Endothelial cell of umbilical vein (primary cell): ENCODE data around the gene CDC42BPB. TPM values are rescaled to one million over a fixed set of nuclear protein-coding genes. Genes with fewer than 3 reads are reported as not detected.

Experiments
- BruUV-seq: library from RNA; stranded (reverse); fragments of 400-500 nt; replicated peaks from 2 replicates; lab custom pipeline; 2021; lab: Mats Ljungman, UMichigan
- CTCF ChIA-PET: fragments of 300-600, 350-600 bp; sonication (Branson Sonifier 250); formaldehyde crosslinking; loops from one replicate; lab custom pipeline; 2021; ENCODE audit warnings: antibody characterized with exemption, inconsistent platforms; lab: Charles Lee
- POLR2A ChIA-PET: fragments of 300-600, 350-600 bp; sonication (Branson Sonifier 250); formaldehyde crosslinking; loops from one replicate; lab custom pipeline; 2021; ENCODE audit warnings: antibody characterized with exemption, inconsistent platforms; lab: Charles Lee
- DNase-seq: peaks from one replicate; pipeline ENCODE4 v3.0.0-alpha.2; 2011; ENCODE audit warnings: low read depth, low spot score
- FAIRE-seq: peaks from 2 replicates; lab custom pipeline; 2011; peaks lifted over from hg19 to GRCh38; lab: Jason Lieb, UNC
- H2AFZ ChIP-seq: 2 replicates; pipeline ENCODE4 v1.6.0; 2012; ENCODE audit warnings: low read depth, low read length, control low read depth, inconsistent platforms
- H3K27ac ChIP-seq: 2 replicates; pipeline ENCODE4 v1.5.1; 2011; ENCODE audit warnings: low read depth, mild to moderate bottlenecking, control low read depth, low read length, moderate library complexity; ENCODE audit not compliant: insufficient read depth
- H3K27me3 ChIP-seq, 2 experiments: 2 replicates each; pipeline versions ENCODE4 v1.6.0 to v1.6.1; 2011; ENCODE audit warnings: low read length in 2 of 2, mixed read lengths in 1 of 2; ENCODE audit not compliant: control insufficient read depth in 2 of 2, insufficient read depth in 2 of 2
- H3K36me3 ChIP-seq, 2 experiments: 2 replicates in 1 of 2; 3 replicates in 1 of 2; pipeline ENCODE4 v1.5.1; 2011; ENCODE audit warnings: low read length in 2 of 2, mild to moderate bottlenecking in 1 of 2, moderate library complexity in 1 of 2; ENCODE audit not compliant: control insufficient read depth in 2 of 2, insufficient read depth in 2 of 2; ENCODE audit errors: extremely low read depth in 1 of 2
- H3K4me1 ChIP-seq: 3 replicates; pipeline ENCODE4 v1.5.1; 2011; ENCODE audit warnings: mild to moderate bottlenecking, low read length; ENCODE audit not compliant: control insufficient read depth, insufficient read depth; ENCODE audit errors: extremely low read depth
- H3K4me2 ChIP-seq: 2 replicates; pipeline ENCODE4 v1.6.1; 2011; ENCODE audit warnings: low read length, control low read depth, mixed read lengths; ENCODE audit not compliant: insufficient read depth
- H3K4me3 ChIP-seq, 3 experiments: fragments of 200-600 bp in 1 of 3; sonication (generic), shearing (Covaris generic) in 1 of 3; replicated peaks in 1 of 3; 2 replicates each; pipeline ENCODE4 v1.5.1; 2011 to 2016; ENCODE audit warnings: control low read depth in 3 of 3, low read length in 3 of 3, mild to moderate bottlenecking in 2 of 3, inconsistent platforms in 1 of 3, low read depth in 1 of 3, moderate library complexity in 1 of 3; ENCODE audit not compliant: insufficient read depth in 1 of 3
- H3K79me2 ChIP-seq: 2 replicates; pipeline ENCODE4 v1.6.0; 2012; ENCODE audit warnings: low read length, inconsistent platforms; ENCODE audit not compliant: control insufficient read depth, insufficient read depth
- H3K9ac ChIP-seq: replicated peaks from 2 replicates; pipeline ENCODE3; 2011; ENCODE audit warnings: low read length, control low read depth; ENCODE audit not compliant: insufficient read depth; ENCODE audit errors: extremely low read depth
- H3K9me1 ChIP-seq: replicated peaks from 3 replicates; pipeline ENCODE4 v1.6.0; 2011; ENCODE audit warnings: mild to moderate bottlenecking, low read length; ENCODE audit not compliant: control insufficient read depth, insufficient read depth; ENCODE audit errors: extremely low read depth
- H3K9me3 ChIP-seq: replicated peaks from 2 replicates; pipeline ENCODE4 v1.5.1; 2012; ENCODE audit warnings: low read length, inconsistent platforms; ENCODE audit not compliant: control insufficient read depth, insufficient read depth
- H4K20me1 ChIP-seq: replicated peaks from 2 replicates; pipeline ENCODE3; 2011; ENCODE audit warnings: mild to moderate bottlenecking, low read length; ENCODE audit not compliant: control insufficient read depth, insufficient read depth; ENCODE audit errors: extremely low read depth
- EZH2 ChIP-seq: IDR thresholded peaks from 2 replicates; pipeline ENCODE4 v1.6.1; 2012; ENCODE audit warnings: borderline replicate concordance, low read depth, mild to moderate bottlenecking, moderate library complexity, low read length, inconsistent platforms; ENCODE audit not compliant: severe bottlenecking
- FOS ChIP-seq: IDR thresholded peaks from 2 replicates; pipeline ENCODE4 v1.6.1; 2011; ENCODE audit warnings: mild to moderate bottlenecking, low read length, moderate library complexity, borderline replicate concordance; ENCODE audit not compliant: insufficient read depth
- GATA2 ChIP-seq: IDR thresholded peaks from 2 replicates; pipeline ENCODE4 v1.7.0; 2011; ENCODE audit warnings: low read depth, mild to moderate bottlenecking, moderate library complexity, mixed read lengths, low read length; ENCODE audit not compliant: insufficient read length, insufficient read depth
- JUN ChIP-seq: IDR thresholded peaks from 2 replicates; pipeline ENCODE4 v1.6.1; 2011; ENCODE audit warnings: borderline replicate concordance, low read depth; ENCODE audit not compliant: insufficient read length, insufficient read depth
- MYC ChIP-seq: IDR thresholded peaks from one replicate; pipeline ENCODE4 v1.6.1; 2011; ENCODE audit warnings: mild to moderate bottlenecking, low read depth, low read length
- POLR2A ChIP-seq: IDR thresholded peaks from 2 replicates; pipeline ENCODE4 v1.6.1; 2012; ENCODE audit warnings: low read depth, mild to moderate bottlenecking, control low read depth, low read length
- POLR2AphosphoS5 ChIP-seq: IDR thresholded peaks from 2 replicates; pipeline ENCODE4 v1.6.1; 2012; ENCODE audit warnings: low read depth, mild to moderate bottlenecking, control low read depth, low read length, moderate library complexity; ENCODE audit not compliant: insufficient read depth
- dilution Hi-C: fragments of 300-500 bp; cut with MboI; formaldehyde crosslinking; loops from one replicate; pipeline ENCODE4 v1.15.0; 2019; ENCODE audit warnings: low sequenced_read_pairs; ENCODE audit not compliant: extremely low pct_ligation_motif_present
- intact Hi-C: fragments of 100-400 bp; cut with micrococcal nuclease; formaldehyde crosslinking; loops from one replicate; pipeline ENCODE4 v1.10.0; 2022
- polyA plus RNA-seq, 4 experiments: library from polyadenylated mRNA; depleted of rRNA in 3 of 4; stranded (reverse) in 3 of 4; unstranded in 1 of 4; fragments of >200 nt; gene quantifications; 2 replicates each; pipeline versions ENCODE4 v1.2.1 to v1.2.3, GENCODE V29; 2011 to 2012; ENCODE audit warnings: missing spikeins in 1 of 4
- total RNA-seq: library from RNA; stranded (reverse); gene quantifications from 2 replicates; pipeline ENCODE4 v1.2.3, GENCODE V29; 2021
- TF ChIP-seq, protein P1 (sequence below): IDR thresholded peaks from 2 replicates; pipeline ENCODE4 v1.6.1; 2011; ENCODE audit not compliant: insufficient read depth, insufficient read length
- TF ChIP-seq, protein P2 (sequence below), 2 donors: IDR thresholded peaks; 1 replicate in 1 of 2; 2 replicates in 1 of 2; pipeline ENCODE4 v1.5.1; 2011; ENCODE audit warnings: low read length in 2 of 2, mild to moderate bottlenecking in 2 of 2, moderate library complexity in 2 of 2, control low read depth in 1 of 2, inconsistent platforms in 1 of 2, low read depth in 1 of 2; ENCODE audit not compliant: insufficient read depth in 1 of 2; ENCODE audit errors: extremely low read depth in 1 of 2

Gene CDC42BPB
- total and polyA plus RNA-seq, 2 donors (not counting 3 experiments of a cell fraction or from before 2014, with no cell fraction given) = 82.6 to 131 TPM

GRCh38 chr14:103065861-103066260 lies 8.5 kb upstream of the CDC42BPB start:
- DNase-seq = no peak
- Histone ChIP-seq H4K20me1 (no peaks in the 10 kb centered on the region), H3K4me3 (no peak overlapping the region), H3K9me1 (no peaks in the 10 kb centered on the region), H3K4me1 (peaks cover 22% of the 10 kb centered on the region), H3K36me3 (no peaks in the 10 kb centered on the region), H3K27me3 (no peaks in the 10 kb centered on the region), H3K9ac (no peak overlapping the region), H3K27ac (peak overlapping the region; percentile 28), H3K4me2 (peak overlapping the region; percentile 16), H3K9me3 (no peaks in the 10 kb centered on the region), H3K79me2 (no peaks in the 10 kb centered on the region), H2AFZ (peak overlapping the region; percentile 0)
- ChIA-PET CTCF (interaction anchor here (0.5 to 1.3 kb wide), 3 partner anchors 9 to 33 kb away, joined by 3 to 5 read pairs (median 4); no protein-coding TSS in a partner anchor), POLR2A (no interaction called here)
- FAIRE-seq = no peak
- intact Hi-C loops = loop anchor here (1.0 kb wide), 2 partner anchors 9 to 10 kb away; no protein-coding TSS in a partner anchor
- BruUV-seq = no TSS peak
- TF ChIP-seq MYC = no peak
- no peak for TF ChIP-seq POLR2A
- TF ChIP-seq FOS = no peak
- TF ChIP-seq, protein P1, sequence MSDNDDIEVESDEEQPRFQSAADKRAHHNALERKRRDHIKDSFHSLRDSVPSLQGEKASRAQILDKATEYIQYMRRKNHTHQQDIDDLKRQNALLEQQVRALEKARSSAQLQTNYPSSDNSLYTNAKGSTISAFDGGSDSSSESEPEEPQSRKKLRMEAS = no peak
- TF ChIP-seq JUN = no peak
- dilution Hi-C loops = no loop called here

GRCh38 chr14:103064978-103065377 lies 7.6 kb upstream of the CDC42BPB start:
- CTCF ChIA-PET = interaction anchor here (1.2 kb wide), 1 partner anchor 14 kb away, joined by 4 read pairs; no protein-coding TSS in a partner anchor

More at GRCh38 chr14:103064978-103065377, 7.6 kb upstream of the CDC42BPB start:
- H3K9me1 ChIP-seq = no peaks in the 10 kb centered on the region
- dilution Hi-C loops = no loop called here
- BruUV-seq = no TSS peak
- TF ChIP-seq POLR2AphosphoS5 (no peak), MYC (no peak), FOS (no peak), GATA2 (no peak), POLR2A (no peak), JUN (no peak), EZH2 (no peak)
- TF ChIP-seq, protein P2, sequence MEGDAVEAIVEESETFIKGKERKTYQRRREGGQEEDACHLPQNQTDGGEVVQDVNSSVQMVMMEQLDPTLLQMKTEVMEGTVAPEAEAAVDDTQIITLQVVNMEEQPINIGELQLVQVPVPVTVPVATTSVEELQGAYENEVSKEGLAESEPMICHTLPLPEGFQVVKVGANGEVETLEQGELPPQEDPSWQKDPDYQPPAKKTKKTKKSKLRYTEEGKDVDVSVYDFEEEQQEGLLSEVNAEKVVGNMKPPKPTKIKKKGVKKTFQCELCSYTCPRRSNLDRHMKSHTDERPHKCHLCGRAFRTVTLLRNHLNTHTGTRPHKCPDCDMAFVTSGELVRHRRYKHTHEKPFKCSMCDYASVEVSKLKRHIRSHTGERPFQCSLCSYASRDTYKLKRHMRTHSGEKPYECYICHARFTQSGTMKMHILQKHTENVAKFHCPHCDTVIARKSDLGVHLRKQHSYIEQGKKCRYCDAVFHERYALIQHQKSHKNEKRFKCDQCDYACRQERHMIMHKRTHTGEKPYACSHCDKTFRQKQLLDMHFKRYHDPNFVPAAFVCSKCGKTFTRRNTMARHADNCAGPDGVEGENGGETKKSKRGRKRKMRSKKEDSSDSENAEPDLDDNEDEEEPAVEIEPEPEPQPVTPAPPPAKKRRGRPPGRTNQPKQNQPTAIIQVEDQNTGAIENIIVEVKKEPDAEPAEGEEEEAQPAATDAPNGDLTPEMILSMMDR (IDR thresholded peaks at IDR 0.05; ENCODE audit: extremely low read depth in 1 of 2, insufficient read depth in 1 of 2, low read depth in 1 of 2, low read length in 2 of 2) = no peak
- TF ChIP-seq, protein P1 = no peak
- DNase-seq (no peak), FAIRE-seq (no peak)
- POLR2A ChIA-PET = no interaction called here
- intact Hi-C loops = no loop called here
- no peaks in the 10 kb centered on the region for H4K20me1 ChIP-seq
- no peak overlapping the region for H3K4me2 ChIP-seq
- no peak overlapping the region for H2AFZ ChIP-seq
- no peaks in the 10 kb centered on the region for H3K79me2 ChIP-seq
- H3K4me1 ChIP-seq = peaks cover 22% of the 10 kb centered on the region
- H3K27ac ChIP-seq = no peak overlapping the region
- H3K4me3 ChIP-seq = no peak overlapping the region
- no peaks in the 10 kb centered on the region for H3K9me3 ChIP-seq
- H3K36me3 ChIP-seq = no peaks in the 10 kb centered on the region
- H3K27me3 ChIP-seq = no peaks in the 10 kb centered on the region
- no peak overlapping the region for H3K9ac ChIP-seq
